ENCODE measurements around the gene CST7.

Gene CST7

GRCh38 chr20:24951536-24952083 lies 2.5 kb downstream of the CST7 start:
- no peak for DNase-seq

- no peak for DNase-seq
Observed at GRCh38 chr20:24952376-24953208, 3.5 kb downstream of the CST7 start.

- DNase-seq: no peak
Observed at GRCh38 chr20:24953209-24953575, 4.1 kb downstream of the CST7 start.

GRCh38 chr20:24953621-24954133 lies 4.6 kb downstream of the CST7 start:
- no peak for DNase-seq

- DNase-seq: no peak
Observed at GRCh38 chr20:24954151-24954550, 5.1 kb downstream of the CST7 start.

- no peak for DNase-seq
Observed at GRCh38 chr20:24954566-24954965, 5.5 kb downstream of the CST7 start.

GRCh38 chr20:24955045-24955444 lies 6.0 kb downstream of the CST7 start:
- no peak for DNase-seq

GRCh38 chr20:24956001-24956841 lies 7.2 kb downstream of the CST7 start:
- DNase-seq: no peak

GRCh38 chr20:24957326-24958016 lies 8.4 kb downstream of the CST7 start:
- DNase-seq: no peak

- DNase-seq: no peak
Observed at GRCh38 chr20:24958506-24959385, 9.7 kb downstream of the CST7 start.

GRCh38 chr20:24959591-24960301 lies 10.7 kb downstream of the CST7 start:
- no peak for DNase-seq

- DNase-seq: no peak
Observed at GRCh38 chr20:24960302-24960801, 11.3 kb downstream of the CST7 start.

GRCh38 chr20:24960861-24961260 lies 11.8 kb downstream of the CST7 start:
- no peak for DNase-seq

GRCh38 chr20:24961384-24962181 lies 12.5 kb downstream of the CST7 start:
- DNase-seq: no peak

- no peak for DNase-seq
Observed at GRCh38 chr20:24962182-24962492, 13.1 kb downstream of the CST7 start.

GRCh38 chr20:24962510-24962909 lies 13.4 kb downstream of the CST7 start:
- no peak for DNase-seq

GRCh38 chr20:24963672-24964505 lies 14.8 kb downstream of the CST7 start:
- DNase-seq: no peak

GRCh38 chr20:24964506-24964840 lies 15.4 kb downstream of the CST7 start:
- DNase-seq: no peak
